Endodermal cell (in vitro differentiated cells): Measurements from ENCODE around the gene RAVER2. TPM values are rescaled to one million over a fixed set of nuclear protein-coding genes. Genes with fewer than 3 reads are reported as not detected.

Experiments
- DNase-seq: peaks from one replicate; pipeline ENCODE4 v3.0.0-alpha.2; 2017
- H3K27ac ChIP-seq: 2 replicates; pipeline ENCODE4 v1.5.1; 2013; ENCODE audit warnings: mild to moderate bottlenecking, low read depth, low read length, moderate library complexity
- H3K27me3 ChIP-seq: 2 replicates; pipeline ENCODE4 v1.6.1; 2013; ENCODE audit warnings: mild to moderate bottlenecking, low read length, moderate library complexity; ENCODE audit not compliant: insufficient read depth, control insufficient read depth, poor library complexity, severe bottlenecking
- H3K36me3 ChIP-seq: 2 replicates; pipeline ENCODE4 v1.7.0; 2013; ENCODE audit warnings: mild to moderate bottlenecking, low read length, moderate library complexity; ENCODE audit not compliant: control insufficient read depth, insufficient read depth
- H3K4me1 ChIP-seq: one replicate; pipeline ENCODE4 v1.7.0; 2013; ENCODE audit warnings: low read length; ENCODE audit not compliant: control insufficient read depth, insufficient read depth
- H3K4me3 ChIP-seq: 2 replicates; pipeline ENCODE4 v1.5.1; 2013; ENCODE audit warnings: mild to moderate bottlenecking, low read length, moderate library complexity
- H3K9ac ChIP-seq: 2 replicates; pipeline ENCODE4 v1.6.1; 2013; ENCODE audit warnings: mild to moderate bottlenecking, low read length, moderate library complexity; ENCODE audit not compliant: poor library complexity, severe bottlenecking; ENCODE audit errors: extremely low read depth
- H3K9me3 ChIP-seq: 2 replicates; pipeline ENCODE4 v1.6.1; 2013; ENCODE audit warnings: mild to moderate bottlenecking, low read length, moderate library complexity; ENCODE audit not compliant: control insufficient read depth
- H3K27ac Mint-ChIP-seq: 2 replicates; pipeline ENCODE4 v1.8.0; 2020; ENCODE audit warnings: mixed read lengths
- H3K27me3 Mint-ChIP-seq: 2 replicates; pipeline ENCODE4 v1.8.0; 2021; ENCODE audit warnings: mild to moderate bottlenecking, mixed read lengths; ENCODE audit not compliant: insufficient read depth
- H3K36me3 Mint-ChIP-seq: 2 replicates; pipeline ENCODE4 v1.8.0; 2020; ENCODE audit warnings: low read depth, mixed read lengths
- H3K4me1 Mint-ChIP-seq: 2 replicates; pipeline ENCODE4 v1.8.0; 2020; ENCODE audit warnings: mixed read lengths
- H3K4me3 Mint-ChIP-seq: 2 replicates; pipeline ENCODE4 v1.8.0; 2020; ENCODE audit warnings: mild to moderate bottlenecking, moderate library complexity, mixed read lengths
- H3K9me3 Mint-ChIP-seq: 2 replicates; pipeline ENCODE4 v1.8.0; 2020; ENCODE audit warnings: mild to moderate bottlenecking, mixed read lengths
- CTCF ChIP-seq: fragments of 200-600 bp; sonication (generic); conservative IDR thresholded peaks from 2 replicates; pipeline ENCODE4 v1.5.0; 2021; ENCODE audit warnings: antibody characterized with exemption, mild to moderate bottlenecking
- WGBS, 2 experiments: methylation state at CpG; one replicate each; pipeline versions ENCODE4 v1.1.5 to v1.1.7; 2013; ENCODE audit warnings: missing lambda C conversion rate in 2 of 2, mixed read lengths in 1 of 2; ENCODE audit not compliant: insufficient coverage in 1 of 2, insufficient read length in 1 of 2; 5-methylcytosine and 5-hydroxymethylcytosine counted together
- total RNA-seq, 2 donors: library from RNA; stranded (reverse); fragmentation: NEBNext Ultra II Directional in 1 of 2; extraction: Animal tissue kit (Norgen Biotek cat#: 25700) in 1 of 2; gene quantifications; 2 replicates in 1 of 2; 3 replicates in 1 of 2; pipeline ENCODE4 v1.2.1, GENCODE V29; 2021

The RAVER2 gene
- total RNA-seq, 2 donors from 2014 or later, result 20.3 to 21.8 TPM

GRCh38 chr1:64839261-64839660 is 94.4 kb downstream of the RAVER2 start:
- 91 to 100% methylated on average over 5 of the region's 5 CpGs for WGBS, 2 experiments
- Mint-ChIP-seq H3K27ac (no peak overlapping the region), H3K4me3 (no peak overlapping the region), H3K9me3 (no peaks in the 10 kb centered on the region), H3K4me1 (no peaks in the 10 kb centered on the region), H3K36me3 (peaks cover 32% of the 10 kb centered on the region), H3K27me3 (no peaks in the 10 kb centered on the region)
- DNase-seq, result no peak
- no peak for TF ChIP-seq CTCF
- no peaks in the 10 kb centered on the region for H3K4me1 ChIP-seq
- H3K36me3 ChIP-seq, result peaks cover 49% of the 10 kb centered on the region
- no peaks in the 10 kb centered on the region for H3K9me3 ChIP-seq
- no peak overlapping the region for H3K4me3 ChIP-seq
- no peak overlapping the region for H3K9ac ChIP-seq
- H3K27ac ChIP-seq, result no peak overlapping the region
- H3K27me3 ChIP-seq, result no peaks in the 10 kb centered on the region

GRCh38 chr1:64839732-64840405 is 95.0 kb downstream of the RAVER2 start:
- H3K27me3 ChIP-seq, result no peaks in the 10 kb centered on the region
- no peaks in the 10 kb centered on the region for H3K9me3 ChIP-seq
- Mint-ChIP-seq H3K9me3 (no peaks in the 10 kb centered on the region), H3K27me3 (no peaks in the 10 kb centered on the region), H3K4me1 (no peaks in the 10 kb centered on the region), H3K27ac (peak overlapping the region; percentile 13), H3K36me3 (peaks cover 36% of the 10 kb centered on the region), H3K4me3 (no peak overlapping the region)
- no peak overlapping the region for H3K27ac ChIP-seq
- DNase-seq, result no peak
- H3K36me3 ChIP-seq, result peaks cover 44% of the 10 kb centered on the region
- TF ChIP-seq CTCF, result no peak
- WGBS, 2 experiments, result 93 to 94% methylated on average over 11 to 15 of the region's 15 CpGs
- H3K4me1 ChIP-seq, result no peaks in the 10 kb centered on the region
- no peak overlapping the region for H3K9ac ChIP-seq
- H3K4me3 ChIP-seq, result no peak overlapping the region

GRCh38 chr1:64841330-64842065 is 96.6 kb downstream of the RAVER2 start:
- peaks cover 46% of the 10 kb centered on the region for H3K36me3 Mint-ChIP-seq
- Histone ChIP-seq H3K9ac (no peak overlapping the region), H3K9me3 (no peaks in the 10 kb centered on the region), H3K4me3 (no peak overlapping the region), H3K36me3 (peaks cover 37% of the 10 kb centered on the region), H3K27me3 (no peaks in the 10 kb centered on the region), H3K4me1 (no peaks in the 10 kb centered on the region), H3K27ac (no peak overlapping the region)
- 71 to 75% methylated on average over 5 to 6 of the region's 6 CpGs for WGBS, 2 experiments
- no peaks in the 10 kb centered on the region for H3K9me3 Mint-ChIP-seq
- no peak for TF ChIP-seq CTCF
- no peak overlapping the region for H3K27ac Mint-ChIP-seq
- DNase-seq, result no peak
- no peak overlapping the region for H3K4me3 Mint-ChIP-seq
- no peaks in the 10 kb centered on the region for H3K27me3 Mint-ChIP-seq
- no peaks in the 10 kb centered on the region for H3K4me1 Mint-ChIP-seq
